GM18520 (cell line): Measurements from ENCODE around the gene COASY.
"Not testable (repeated sequence)": the region's sequence is repeated elsewhere in the genome, so short reads cannot be mapped to it uniquely, and the experiment has no call there.

Experiments
- ATAC-seq: cut with Tn5 transposase; IDR thresholded peaks from one replicate; pipeline ENCODE4 v1.9.1; 2021; ENCODE audit not compliant: unreplicated experiment

COASY gene

DNA sequence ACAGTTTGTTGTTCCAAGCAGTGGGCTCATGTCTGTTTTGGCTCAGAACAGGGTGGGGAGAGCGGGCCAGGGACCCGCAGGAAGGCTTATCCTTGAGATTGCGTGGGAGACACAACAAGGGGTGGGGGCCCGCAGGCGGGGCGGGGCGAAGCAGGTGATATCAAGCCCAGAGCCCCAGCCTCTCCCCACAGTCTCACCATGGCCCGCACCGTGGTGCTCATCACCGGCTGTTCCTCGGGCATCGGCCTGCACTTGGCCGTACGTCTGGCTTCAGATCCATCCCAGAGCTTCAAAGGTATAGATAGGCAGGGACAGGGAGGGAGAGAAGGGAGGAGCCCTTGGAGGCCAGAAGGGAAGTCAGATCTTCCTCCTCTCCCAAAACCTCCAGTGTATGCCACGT, 9.2 kb upstream of the COASY start, which contains the start of gene HSD17B1:
HSD17B1 (plus strand) TSS at position 188 of the 400 bp plus-strand sequence; CDS start at position 199, 11 bp downstream.
- not testable (repeated sequence) for ATAC-seq

- ATAC-seq, result no peak
Measured at GRCh38 chr17:42553161-42553818, 8.7 kb upstream of the COASY start.

DNA sequence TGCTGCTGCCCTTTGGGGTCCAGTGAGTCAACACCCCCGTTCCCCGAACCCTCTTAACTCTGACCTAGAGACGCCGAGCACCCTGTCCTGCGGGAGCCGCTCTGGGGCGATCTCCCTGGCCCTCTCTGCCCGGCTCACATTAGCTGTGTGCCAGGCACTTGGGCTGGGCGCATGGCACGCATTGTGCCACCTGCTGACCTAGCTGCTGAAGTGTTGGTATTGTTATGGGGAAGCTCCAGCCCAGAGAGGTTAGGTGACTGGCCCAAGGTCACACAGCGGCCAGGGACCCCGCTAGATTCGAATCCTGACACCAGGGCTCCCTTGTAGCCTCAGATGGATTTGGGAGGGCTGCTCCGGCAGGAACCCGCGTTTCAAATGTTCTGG, 8.1 kb upstream of the COASY start:
- no peak for ATAC-seq

- ATAC-seq, result peak; percentile 50
Measured at GRCh38 chr17:42554250-42555121, 7.5 kb upstream of the COASY start.

DNA sequence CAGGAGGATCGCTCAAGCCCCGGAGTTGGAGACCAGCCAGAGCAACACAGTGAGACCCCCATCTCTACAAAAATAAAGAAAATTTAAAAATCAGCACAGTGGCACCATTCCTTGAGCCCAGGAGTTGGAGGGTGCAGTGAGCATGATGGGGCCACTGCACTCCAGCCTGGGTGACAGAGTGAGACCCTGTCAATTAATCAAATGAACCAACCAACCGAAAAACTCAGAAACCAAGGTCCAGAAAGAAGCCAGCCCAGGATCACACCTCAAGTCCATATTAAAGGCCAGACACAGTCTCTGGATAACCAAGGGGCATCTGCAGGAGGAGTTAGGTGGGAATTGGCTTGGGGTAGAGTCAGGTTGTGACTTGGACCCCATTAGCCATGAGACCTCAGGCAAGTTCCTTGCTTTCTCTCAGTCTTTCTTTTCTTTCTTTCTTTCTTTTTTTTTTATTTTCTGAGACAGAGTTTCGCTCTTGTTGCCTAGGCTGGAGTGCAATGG, 6.8 kb upstream of the COASY start:
- no peak for ATAC-seq

GRCh38 chr17:42555961-42556617, 5.9 kb upstream of the COASY start:
- not testable (repeated sequence) for ATAC-seq

GRCh38 chr17:42559075-42559474, 2.9 kb upstream of the COASY start:
- no peak for ATAC-seq

DNA sequence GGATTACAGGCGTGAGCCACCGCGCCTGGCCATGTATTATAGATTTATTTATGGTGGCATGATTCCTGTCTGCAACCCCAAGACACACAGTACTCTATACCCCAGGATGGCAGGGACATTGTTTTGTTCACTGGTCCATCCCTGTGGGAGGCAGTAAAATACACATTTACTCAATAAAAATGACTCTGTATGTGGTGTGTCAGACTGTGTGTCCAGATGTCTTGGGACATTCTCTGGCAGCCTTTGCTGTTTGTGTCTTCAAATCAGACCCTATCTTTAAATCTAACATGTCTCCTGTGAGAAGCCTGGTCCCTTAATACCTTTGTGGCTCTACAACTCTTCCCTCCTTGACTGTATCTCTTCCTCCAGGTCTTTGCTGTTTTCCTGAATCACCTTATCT, 1.7 kb upstream of the COASY start:
- ATAC-seq, result no peak

DNA sequence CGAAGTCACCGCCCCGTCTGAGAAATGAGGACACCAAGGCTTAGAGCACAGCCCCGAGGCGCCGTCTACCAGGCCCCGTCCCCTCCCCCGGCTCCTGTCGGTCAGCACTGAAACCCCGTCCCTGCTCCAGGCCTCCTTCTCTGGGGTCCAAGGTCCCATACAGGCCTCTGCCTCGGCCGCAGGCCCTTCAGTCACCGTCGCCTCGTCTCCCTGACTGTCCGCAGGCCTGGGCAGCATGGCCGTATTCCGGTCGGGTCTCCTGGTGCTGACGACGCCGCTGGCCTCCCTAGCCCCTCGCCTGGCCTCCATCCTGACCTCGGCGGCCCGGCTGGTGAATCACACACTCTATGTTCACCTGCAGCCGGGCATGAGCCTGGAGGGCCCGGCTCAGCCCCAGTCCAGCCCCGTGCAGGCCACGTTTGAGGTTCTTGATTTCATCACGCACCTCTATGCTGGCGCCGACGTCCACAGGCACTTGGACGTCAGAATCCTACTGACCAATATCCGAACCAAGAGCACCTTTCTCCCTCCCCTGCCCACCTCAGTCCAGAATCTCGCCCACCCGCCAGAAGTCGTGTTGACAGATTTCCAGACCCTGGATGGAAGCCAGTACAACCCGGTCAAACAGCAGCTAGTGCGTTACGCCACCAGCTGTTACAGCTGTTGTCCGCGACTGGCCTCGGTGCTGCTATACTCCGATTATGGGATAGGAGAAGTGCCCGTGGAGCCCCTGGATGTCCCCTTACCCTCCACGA, 617 bp downstream of the COASY start:
- no peak for ATAC-seq

DNA sequence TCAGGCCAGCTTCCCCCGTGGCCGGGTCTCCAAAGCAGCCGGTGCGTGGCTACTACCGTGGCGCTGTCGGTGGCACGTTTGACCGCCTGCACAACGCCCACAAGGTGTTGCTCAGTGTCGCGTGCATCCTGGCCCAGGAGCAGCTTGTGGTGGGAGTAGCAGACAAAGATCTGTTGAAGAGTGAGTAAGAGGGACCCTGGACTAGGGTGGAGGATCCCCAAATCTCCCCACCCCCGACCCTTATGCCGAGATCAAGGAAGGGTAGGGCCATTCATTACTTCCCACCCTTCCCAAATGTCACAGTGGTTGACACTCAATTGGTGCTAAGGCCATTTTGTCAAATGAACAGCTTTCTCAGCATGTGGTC, 1.2 kb downstream of the COASY start:
- no peak for ATAC-seq

DNA sequence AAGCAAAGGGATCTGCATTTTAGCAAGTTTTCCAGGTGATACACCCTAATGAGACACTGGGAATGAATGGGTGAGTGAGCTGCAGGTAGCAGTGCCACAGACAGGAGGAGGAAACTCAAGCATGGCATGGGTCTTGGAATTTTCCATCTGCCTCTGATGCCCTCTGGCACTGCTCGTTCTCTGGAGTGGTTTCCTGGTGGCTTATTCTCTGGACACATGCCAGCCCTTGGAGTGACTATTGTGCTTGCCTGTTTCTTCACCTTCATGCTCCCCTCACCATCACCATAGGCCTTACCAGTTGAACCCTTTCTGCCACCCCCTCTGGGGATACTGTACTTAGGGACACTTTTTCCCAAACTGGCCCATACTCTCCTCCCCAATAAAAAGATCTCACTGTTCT, 1.6 kb downstream of the COASY start:
- no peak for ATAC-seq

GRCh38 chr17:42563950-42564349, 2.0 kb downstream of the COASY start:
- no peak for ATAC-seq

DNA sequence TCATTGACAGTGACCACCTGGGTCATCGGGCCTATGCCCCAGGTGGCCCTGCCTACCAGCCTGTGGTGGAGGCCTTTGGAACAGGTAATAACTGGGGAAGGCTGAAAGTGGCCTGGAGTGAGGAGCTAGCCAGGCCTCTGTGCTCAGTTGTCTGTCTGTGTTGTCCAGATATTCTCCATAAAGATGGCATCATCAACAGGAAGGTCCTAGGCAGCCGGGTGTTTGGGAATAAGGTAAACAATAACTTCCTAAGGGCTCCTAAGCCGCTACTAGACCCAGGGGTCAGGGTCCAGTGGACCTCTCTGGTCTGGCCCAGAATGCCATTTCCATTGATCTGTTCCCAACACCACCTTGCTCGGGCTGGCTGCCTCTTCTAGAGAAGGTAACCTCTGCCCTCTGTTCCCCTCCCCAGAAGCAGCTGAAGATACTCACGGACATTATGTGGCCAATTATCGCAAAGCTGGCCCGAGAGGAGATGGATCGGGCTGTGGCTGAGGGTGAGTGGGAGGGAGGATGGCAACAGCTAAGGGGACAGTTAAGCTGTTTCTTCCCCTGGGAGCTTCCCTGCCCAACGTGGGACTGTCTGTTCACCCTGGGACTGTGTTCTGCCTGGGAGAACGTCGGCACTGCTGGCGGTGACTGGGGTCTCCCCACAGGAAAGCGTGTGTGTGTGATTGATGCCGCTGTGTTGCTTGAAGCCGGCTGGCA, 3.0 kb downstream of the COASY start:
- no peak for ATAC-seq

DNA sequence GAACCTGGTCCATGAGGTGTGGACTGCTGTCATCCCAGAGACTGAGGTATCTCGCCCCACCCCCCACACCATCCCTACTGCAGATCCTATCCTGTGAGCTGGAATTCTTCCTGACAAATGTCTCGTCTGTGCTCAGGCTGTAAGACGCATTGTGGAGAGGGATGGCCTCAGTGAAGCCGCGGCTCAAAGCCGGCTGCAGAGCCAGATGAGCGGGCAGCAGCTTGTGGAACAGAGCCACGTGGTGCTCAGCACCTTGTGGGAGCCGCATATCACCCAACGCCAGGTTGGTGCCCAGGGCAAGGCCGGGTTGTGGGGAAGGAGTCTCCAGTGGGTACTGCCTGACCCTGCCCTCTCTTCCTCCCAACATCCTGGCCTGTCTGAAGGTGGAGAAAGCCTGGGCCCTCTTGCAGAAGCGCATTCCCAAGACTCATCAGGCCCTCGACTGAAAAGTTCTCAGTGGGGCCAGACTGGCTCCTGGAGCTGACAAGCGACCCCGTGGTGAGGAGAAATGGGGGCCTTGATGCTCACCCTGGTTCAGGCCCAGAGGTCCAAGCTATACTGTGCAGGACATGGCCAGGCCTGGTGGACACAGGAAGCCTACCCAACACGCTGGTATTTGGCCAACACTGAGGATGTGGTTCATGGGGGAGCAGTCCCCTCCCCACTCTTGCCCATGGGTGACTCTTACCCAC, 3.7 kb downstream of the COASY start:
- no peak for ATAC-seq

GRCh38 chr17:42566215-42566882, 4.4 kb downstream of the COASY start:
- ATAC-seq, result no peak

DNA sequence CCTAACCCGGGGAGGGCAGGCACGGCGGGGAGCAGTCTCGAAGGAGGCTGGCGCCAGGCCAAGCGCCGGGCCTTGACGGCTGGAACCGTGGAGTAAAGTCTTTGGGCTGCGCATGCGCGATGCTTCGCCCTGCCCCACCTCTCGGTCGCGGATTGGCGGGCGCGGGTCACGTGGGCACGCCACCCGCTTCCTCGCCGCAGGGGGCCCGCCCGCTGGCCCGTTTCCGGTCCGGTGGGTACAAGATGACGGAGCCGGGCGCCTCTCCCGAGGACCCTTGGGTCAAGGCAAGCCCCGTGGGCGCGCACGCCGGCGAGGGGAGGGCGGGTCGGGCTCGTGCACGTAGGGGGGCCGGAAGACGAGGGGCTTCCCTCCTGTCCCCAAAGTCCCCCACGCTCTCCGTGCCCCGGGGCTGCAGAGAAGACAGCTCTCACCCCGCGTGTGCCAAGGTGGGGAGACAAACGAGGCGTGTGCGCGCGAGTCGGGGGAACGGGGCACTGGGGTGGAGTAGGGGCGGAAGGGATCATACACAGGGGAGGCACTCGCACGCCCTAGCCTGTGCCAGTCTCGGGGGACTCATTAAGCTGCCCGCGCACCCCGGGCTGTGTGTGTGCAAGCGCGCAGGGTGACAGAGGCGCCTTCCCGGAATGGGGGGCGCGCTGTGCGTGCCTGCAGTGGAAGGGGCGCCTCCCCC, 5.1 kb downstream of the COASY start, which contains the start of gene MLX:
MLX (plus strand) TSS at position 218 of the 691 bp plus-strand sequence; CDS start at position 243, 25 bp downstream.
- peak; percentile 40 for ATAC-seq

DNA sequence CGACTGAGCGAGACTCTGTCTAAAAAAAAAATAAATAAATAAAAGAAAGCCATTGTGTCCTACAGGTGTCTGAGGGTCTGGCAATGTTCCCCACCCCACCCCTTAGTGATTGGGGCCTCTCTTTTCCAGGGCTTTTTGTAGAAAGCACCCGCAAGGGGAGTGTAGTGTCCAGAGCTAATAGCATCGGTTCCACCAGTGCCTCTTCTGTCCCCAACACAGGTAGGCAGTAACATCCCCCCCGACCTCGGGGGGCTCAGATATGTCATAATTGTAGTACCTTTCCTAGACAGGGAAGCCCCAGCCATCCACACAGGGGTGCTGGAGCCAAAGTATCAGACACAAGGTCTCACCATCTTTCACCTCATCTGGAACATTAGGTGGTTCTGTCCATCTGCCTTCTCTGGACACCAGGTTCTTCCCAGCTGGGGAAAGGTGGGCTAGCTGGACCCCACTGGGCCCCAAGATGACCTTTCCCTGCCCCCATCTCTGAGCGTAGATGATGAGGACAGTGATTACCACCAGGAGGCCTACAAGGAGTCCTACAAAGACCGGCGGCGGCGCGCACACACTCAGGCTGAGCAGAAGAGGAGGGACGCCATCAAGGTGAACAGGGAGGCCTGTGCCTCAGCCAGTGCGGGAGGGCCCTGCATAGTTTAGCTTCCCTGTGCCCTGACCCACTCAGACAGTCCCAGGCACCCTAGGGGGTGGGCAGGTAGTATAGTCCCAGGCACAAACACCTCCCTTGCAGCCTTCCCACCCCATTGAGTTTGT, 6.6 kb downstream of the COASY start:
- no peak for ATAC-seq
